Astrocyte of the spinal cord (primary cell): ENCODE data around the gene ACVR2A.
A peak's percentile ranks its signal among the peaks of the same experiment; 100 is the strongest.

ENCODE experiments used
- DNase-seq: peaks from one replicate; pipeline ENCODE4 v3.0.0; 2011; ENCODE audit warnings: low read depth, low spot score
- H3K4me3 ChIP-seq: 2 replicates; pipeline ENCODE4 v1.5.1; 2011; ENCODE audit warnings: low read depth, mild to moderate bottlenecking, low read length, moderate library complexity
- in situ Hi-C: cut with HindIII; loops from 2 replicates; pipeline ENCODE4 v1.10.0; 2017; ENCODE audit warnings: low sequenced_read_pairs
- TF ChIP-seq, protein P1 (sequence below): IDR thresholded peaks from 2 replicates; pipeline ENCODE4 v1.5.1; 2012; ENCODE audit warnings: low read depth, mild to moderate bottlenecking, low read length, inconsistent platforms

The ACVR2A gene

DNA sequence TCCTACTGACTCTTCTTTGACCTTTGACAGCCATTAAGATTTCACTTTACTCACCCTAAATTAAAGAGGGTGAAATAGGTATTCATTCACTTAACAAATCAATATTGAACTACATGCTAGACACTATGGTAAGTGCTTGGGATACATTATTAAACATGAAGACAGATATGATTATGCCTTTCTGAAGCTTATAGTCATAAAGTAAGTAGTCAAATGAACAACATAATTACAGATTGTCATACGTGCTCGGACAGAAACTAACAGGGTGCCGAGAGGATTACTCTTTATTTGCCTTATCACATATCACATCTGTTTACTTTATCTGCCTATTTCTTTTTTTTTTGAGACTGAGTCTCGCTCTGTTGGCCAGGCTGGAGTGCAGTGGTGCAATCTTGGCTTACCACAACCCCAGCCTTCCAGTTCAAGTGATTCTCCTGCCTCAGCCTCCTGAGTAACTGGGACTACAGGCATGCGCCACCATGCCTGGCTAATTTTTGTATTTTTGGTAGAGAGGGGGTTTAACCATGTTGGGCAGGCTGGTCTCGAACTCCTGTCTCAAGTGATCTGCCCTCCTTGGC, 9.8 kb downstream of the ACVR2A start:
- in situ Hi-C loops: no loop called here
- no peak overlapping the region for H3K4me3 ChIP-seq
- DNase-seq: no peak
- TF ChIP-seq, protein P1, sequence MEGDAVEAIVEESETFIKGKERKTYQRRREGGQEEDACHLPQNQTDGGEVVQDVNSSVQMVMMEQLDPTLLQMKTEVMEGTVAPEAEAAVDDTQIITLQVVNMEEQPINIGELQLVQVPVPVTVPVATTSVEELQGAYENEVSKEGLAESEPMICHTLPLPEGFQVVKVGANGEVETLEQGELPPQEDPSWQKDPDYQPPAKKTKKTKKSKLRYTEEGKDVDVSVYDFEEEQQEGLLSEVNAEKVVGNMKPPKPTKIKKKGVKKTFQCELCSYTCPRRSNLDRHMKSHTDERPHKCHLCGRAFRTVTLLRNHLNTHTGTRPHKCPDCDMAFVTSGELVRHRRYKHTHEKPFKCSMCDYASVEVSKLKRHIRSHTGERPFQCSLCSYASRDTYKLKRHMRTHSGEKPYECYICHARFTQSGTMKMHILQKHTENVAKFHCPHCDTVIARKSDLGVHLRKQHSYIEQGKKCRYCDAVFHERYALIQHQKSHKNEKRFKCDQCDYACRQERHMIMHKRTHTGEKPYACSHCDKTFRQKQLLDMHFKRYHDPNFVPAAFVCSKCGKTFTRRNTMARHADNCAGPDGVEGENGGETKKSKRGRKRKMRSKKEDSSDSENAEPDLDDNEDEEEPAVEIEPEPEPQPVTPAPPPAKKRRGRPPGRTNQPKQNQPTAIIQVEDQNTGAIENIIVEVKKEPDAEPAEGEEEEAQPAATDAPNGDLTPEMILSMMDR: no peak

DNA sequence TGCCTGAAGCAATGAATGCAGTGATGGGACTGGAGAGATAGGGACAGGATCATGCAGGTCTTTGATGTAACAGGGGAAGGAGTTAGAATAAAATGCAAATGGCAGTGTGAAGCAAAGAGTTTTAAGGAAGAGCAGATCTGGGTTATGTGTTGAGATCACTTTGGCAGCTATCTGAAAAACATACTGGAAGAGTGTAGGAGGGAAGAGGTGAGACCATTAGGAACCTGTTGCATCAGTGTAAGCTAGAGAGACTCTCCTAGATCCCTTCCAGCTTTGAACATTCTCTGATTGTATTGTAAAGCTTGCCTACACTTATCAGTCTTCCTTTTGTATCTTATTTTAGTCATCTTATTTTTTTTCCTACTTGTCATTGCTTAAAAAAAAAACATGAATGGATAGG, 10.5 kb downstream of the ACVR2A start:
- TF ChIP-seq, protein P1: no peak
- no peak overlapping the region for H3K4me3 ChIP-seq
- DNase-seq: no peak
- in situ Hi-C loops: no loop called here

DNA sequence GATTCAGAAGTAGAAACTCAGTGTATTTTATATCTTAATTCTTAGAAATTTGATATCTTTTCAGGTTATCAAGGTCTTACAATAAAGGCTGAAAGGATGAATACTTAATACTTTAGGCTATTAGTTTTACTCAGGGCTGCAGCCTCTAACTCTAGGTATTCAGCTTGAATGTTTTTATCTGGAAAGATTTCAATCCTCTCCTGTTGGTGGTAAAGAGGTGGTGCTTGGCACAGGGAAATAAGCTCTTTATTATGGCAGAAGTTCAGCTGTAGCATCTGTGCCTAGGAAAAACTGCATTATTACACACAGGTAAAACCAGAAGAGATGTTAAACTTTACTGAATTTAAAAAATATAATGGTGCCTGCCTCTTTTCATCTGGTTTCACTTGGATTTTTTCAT, 11.1 kb downstream of the ACVR2A start:
- H3K4me3 ChIP-seq: no peak overlapping the region
- DNase-seq: no peak
- in situ Hi-C loops: no loop called here
- TF ChIP-seq, protein P1: no peak

DNA sequence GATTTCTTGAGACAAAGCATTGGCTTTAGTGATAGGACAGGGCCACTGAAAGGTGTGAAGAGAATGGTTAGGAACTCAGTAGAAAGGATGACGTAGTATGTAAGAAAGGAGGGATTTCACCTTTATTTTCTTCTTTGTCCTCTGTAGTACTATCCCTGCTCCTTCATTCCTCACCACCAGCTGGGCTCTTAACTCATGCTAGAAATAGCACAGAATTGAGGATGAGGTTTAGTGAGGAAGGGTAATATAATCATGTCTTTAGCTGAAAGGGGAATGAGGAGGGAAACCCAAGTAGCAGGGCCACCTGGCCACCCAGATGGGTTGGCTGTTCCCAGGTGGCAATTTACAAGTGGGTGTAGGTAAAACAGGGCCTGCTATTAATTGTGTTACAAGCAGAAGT, 15.2 kb downstream of the ACVR2A start:
- in situ Hi-C loops: no loop called here
- no peak for DNase-seq
- TF ChIP-seq, protein P1: no peak
- no peak overlapping the region for H3K4me3 ChIP-seq

DNA sequence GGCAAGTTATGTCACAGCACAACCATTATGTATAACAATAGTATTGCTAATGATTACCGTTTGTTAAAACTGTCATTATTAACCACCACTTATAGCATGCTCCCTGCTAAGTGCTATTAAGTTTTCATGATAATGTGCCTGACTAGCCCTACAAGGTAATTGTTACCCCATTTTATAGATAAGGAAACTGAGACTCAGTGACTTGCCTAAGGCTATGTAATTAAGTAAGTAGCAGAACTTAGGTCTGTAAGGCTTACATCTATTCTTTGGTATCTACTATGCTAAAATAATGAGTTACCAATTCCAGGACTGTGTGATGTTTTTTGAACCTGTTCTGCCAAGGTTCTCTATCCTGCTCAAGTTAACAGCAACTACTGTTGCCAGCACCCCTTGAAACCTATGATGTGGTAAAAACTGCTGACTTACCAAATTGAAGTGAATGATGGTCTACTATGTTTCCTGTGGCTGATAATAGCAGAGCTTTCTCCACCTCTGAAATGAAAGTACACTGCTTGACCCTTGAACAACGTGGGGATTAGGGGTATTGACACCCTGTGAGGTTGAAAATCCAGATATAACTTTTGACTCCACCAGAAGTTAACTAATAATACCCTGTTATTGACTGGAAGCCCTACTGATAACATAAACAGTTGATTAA, 18.2 kb downstream of the ACVR2A start:
- no peak overlapping the region for H3K4me3 ChIP-seq
- in situ Hi-C loops: no loop called here
- DNase-seq: no peak
- TF ChIP-seq, protein P1: no peak

DNA sequence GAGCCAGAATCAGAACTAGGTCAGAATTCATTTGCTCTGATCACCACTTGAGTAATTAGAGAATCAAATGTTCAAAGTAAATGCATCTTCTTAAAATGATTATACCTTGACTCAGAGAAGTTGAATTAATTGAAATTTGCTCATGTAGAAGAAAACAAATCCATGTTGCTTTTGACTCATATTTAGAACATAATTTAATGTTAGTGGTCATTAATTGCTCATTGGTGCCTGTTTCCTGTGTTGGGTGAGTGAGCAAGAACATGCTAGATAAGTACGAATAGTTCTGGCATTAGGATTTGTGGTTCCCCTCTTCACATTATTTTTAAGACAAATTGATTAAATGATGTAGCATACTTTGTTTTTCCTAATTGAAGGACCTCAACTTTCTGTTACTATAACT, 19.0 kb downstream of the ACVR2A start:
- no peak overlapping the region for H3K4me3 ChIP-seq
- in situ Hi-C loops: no loop called here
- peak; percentile 17 for DNase-seq
- TF ChIP-seq, protein P1: no peak
